ENCODE measurements around the gene CGNL1.

DNA sequence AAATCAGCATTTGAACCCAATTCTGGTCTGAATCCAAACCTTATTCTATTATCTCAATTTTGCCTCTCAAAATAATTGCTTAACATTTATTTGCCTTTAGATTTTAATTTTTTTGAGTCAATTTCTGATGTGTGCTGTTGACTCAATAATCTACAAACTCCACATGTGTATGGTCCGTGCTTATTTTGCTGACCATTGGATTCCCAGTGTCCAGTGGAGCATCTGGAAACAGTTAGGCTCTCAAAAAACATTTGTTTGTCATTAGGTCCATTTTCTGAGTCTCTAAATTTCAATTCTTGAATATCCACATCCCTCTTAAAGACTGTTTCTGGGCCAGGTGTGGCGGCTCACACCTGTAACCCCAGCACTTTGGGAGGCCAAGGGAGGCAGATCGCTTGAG lies 196.2 kb downstream of the CGNL1 start:
- TF ChIP-seq, protein P1, sequence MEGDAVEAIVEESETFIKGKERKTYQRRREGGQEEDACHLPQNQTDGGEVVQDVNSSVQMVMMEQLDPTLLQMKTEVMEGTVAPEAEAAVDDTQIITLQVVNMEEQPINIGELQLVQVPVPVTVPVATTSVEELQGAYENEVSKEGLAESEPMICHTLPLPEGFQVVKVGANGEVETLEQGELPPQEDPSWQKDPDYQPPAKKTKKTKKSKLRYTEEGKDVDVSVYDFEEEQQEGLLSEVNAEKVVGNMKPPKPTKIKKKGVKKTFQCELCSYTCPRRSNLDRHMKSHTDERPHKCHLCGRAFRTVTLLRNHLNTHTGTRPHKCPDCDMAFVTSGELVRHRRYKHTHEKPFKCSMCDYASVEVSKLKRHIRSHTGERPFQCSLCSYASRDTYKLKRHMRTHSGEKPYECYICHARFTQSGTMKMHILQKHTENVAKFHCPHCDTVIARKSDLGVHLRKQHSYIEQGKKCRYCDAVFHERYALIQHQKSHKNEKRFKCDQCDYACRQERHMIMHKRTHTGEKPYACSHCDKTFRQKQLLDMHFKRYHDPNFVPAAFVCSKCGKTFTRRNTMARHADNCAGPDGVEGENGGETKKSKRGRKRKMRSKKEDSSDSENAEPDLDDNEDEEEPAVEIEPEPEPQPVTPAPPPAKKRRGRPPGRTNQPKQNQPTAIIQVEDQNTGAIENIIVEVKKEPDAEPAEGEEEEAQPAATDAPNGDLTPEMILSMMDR (conservative IDR thresholded peaks at IDR 0.05) = no peak
- TF ChIP-seq ZFX (IDR thresholded peaks at IDR 0.05) = no peak

Measured in C4-2B (cell line).